GDM1 (cell line): ENCODE data around the gene OSBPL3.

ENCODE experiments used
- DNase-seq: peaks from one replicate; lab custom pipeline; 2025; lab: John Stamatoyannopoulos, UW

The OSBPL3 gene

DNA sequence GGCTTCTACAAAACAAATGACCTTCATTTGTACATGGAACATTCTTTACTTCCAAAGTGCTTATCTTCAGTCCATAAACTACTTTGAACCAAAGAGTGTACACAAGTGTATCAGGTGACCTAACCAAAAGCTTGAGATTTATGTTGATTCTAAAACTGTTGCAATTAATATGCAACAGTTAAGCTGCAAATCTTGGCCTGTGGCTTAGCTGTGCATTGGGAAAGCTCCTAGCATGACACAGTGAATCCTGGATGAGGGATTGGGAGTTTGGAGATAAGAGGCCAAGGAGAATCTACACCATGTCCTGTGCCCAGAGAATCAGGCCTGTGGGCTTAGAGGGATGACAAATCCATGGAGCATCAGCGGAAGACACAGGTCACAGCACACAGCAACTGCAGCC lies 117.5 kb downstream of the OSBPL3 start:
- DNase-seq = no peak

DNA sequence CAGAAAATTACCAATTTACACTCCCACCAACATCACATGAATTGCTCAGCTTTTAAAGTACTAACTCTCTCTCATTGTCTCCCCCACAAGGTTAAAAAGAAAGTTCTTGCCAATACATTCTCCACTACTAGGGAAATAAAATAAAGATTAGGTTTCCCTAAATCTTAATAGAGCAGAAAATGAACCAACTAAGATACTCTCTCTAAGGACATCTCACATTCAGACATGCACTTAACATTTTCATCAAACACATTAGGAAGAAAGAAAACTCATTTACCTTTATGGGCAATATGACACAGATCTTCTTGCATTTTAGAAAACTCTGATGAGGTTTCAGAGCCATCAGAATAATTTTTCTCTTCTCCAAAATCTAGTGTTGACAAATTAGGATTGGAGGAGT lies 118.6 kb downstream of the OSBPL3 start:
- no peak for DNase-seq

DNA sequence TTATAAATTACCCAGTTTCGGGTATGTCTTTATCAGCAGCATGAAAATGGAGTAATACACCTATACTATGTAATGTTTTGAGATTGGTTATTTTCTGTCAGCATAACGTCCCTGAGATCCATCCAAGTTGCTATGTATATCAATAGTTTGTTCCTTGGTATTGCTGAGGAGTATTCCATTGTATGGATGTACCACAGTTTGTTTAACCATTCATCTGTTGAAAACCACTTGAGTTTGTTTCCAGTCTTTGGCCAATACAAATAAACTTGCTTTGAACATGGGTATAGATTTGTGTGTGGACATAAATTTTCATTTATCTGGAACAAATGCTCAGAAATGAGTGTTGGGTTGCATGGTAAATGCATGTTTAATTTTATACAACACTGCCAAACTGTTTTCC lies 119.4 kb downstream of the OSBPL3 start:
- DNase-seq = no peak

DNA sequence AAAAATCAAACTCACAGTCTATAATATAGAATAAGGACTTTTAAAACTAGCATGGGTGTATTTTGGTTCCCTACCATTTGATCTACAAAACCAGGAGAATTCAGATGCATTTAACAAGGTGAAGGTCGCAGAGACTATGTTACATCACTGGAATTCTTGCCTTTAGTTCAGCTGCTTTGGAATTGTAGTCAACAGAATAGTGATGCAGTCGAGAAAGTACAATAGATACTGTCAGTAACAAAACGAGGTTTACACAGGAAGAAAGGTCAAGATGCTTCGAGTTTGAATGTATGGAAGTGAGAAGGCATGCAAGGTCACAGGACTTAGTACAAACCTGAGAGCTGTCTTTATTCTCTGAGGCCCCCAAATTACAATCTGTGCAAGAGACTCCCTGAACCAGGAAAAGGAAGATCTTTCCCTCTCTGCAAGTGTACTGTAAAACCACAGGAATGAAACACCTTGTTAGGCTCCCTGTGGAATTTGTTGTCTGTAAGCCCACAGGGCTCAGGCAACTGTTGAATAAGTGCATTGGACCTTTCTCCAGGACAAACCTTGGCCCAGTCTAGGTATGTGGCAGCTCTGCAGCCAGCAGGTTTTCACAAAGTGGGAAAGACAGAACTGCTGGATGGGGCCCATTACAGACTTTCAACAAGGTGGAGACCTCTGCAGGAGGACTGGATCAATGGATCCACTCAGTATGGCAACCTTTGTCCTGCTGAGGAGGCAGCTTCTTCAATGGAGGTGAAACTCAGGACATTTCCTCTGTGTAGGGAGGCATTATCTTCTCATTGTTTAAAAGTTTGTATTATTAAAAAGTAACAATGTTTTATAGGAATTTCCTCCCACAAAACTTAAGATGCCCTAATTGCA lies 121.6 kb downstream of the OSBPL3 start:
- no peak for DNase-seq

DNA sequence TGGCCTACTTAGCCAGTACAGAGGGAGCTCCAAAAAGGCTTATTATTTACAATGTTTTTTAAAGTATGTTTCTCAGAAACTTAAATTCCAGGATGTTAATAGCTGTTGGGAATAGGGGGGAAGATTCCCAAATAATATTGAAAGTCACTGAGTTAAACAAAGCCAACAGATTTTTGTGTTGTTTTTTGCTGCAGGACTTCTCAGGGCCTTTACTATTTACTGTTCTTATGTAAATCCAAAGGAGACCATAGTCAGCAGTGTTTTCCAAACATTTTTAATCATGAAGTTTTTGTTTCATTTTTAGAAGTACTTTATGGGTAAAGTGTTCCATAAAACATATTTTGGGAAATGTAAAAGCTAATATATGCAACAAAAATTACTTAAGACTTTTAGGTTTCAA lies 122.4 kb downstream of the OSBPL3 start:
- DNase-seq = no peak

DNA sequence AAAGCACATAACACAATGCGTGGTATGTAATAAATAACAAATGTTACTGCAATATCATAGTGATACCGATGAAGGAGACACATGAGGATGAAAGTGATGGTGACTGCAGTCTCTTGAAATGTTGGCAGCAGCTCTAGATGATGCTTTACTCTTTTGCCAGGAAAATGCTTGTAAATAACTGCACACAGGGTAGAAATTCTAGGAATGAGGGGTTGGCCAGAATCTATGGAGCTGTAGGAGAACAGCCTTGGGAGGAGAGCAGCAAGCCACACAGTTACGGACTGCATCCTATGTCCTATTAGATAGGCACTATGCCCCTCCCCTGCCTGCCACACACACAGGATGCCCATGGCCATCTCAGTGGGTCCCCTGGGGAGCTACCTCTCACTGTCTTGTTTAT lies 125.1 kb downstream of the OSBPL3 start:
- no peak for DNase-seq

DNA sequence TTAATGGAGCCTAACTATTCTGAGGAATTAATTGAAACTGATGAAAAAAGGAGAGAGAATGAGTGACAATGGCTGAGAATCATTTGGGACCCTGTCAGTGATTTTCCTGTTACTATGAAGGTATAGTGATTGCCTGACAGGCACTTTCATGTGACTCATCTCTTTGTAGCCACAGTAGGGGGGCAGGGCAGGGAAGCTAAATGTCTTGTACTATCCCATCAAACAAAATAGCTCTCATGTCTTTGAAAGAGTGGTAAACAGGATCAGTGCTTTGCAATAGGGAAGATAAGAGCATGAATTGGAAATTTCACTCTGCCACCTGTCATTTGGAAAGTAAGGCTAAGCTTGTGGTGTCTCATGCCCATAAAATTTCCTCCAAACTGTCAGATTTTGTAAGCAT lies 128.2 kb downstream of the OSBPL3 start:
- no peak for DNase-seq

DNA sequence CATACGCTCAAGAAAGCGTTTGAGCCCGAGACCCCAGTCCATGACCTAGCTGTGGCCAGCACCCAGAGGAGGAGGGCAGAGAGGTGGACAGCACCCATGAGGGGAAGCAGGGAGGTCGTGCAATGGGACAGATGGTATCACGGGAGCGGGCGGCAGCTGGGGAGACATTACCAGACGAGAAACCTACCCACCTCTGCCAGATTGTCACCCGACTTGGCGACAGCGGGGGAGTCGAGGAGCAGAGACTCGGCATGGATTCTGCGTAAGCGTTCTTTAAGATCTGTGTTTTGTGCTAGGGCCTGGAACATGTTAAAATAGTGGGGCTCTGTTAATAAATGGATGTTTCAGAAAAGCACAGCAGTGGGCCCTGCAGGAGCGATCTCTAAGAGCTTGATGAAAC lies 131.1 kb downstream of the OSBPL3 start:
- DNase-seq = no peak

DNA sequence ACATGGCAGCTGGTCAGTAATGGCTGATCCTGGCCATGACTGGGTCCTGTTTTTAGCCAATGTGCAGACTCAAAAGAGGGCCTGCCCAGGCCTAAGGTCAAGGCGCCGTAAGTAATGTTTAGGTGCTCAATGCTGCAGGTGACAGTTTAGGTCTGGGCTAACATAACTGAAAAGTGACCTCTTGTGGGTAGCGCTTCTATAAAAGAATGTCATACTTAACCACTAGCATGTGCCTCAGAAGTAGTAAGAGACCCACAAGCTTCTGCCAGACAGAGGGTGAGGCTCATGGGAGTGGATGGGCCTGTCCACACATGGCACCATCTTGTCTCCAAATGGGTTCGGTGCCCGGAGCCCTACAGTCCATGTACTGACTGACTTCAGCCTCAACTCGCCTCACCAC lies 132.2 kb downstream of the OSBPL3 start:
- no peak for DNase-seq

DNA sequence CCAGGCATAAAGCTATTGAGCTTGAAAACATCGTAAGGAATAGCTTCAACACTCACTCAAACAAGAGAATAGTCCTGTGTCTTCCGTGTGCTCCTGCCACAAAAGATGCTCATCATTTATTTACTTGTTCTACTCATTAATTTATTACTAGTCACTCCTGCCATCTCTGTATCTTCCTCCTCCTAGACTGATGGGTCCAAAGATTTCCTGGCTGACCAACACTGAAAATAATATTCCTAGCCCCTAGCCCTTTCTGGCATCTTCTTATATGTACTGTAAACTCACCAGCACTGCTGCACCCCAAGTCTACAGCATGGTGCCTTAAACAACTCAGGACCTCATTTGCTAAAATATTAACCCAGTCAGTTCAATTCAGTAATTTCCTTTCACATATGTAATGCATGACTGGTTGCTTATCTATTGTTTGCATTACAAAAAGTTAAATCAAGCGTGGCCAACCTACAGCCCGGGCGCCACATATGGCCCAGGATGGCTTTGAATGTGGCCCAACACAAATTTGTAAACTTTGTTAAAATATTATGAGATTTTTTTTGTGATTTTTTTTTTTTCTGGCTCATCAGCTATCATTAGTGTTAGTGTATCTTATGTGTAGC lies 136.1 kb downstream of the OSBPL3 start:
- no peak for DNase-seq

DNA sequence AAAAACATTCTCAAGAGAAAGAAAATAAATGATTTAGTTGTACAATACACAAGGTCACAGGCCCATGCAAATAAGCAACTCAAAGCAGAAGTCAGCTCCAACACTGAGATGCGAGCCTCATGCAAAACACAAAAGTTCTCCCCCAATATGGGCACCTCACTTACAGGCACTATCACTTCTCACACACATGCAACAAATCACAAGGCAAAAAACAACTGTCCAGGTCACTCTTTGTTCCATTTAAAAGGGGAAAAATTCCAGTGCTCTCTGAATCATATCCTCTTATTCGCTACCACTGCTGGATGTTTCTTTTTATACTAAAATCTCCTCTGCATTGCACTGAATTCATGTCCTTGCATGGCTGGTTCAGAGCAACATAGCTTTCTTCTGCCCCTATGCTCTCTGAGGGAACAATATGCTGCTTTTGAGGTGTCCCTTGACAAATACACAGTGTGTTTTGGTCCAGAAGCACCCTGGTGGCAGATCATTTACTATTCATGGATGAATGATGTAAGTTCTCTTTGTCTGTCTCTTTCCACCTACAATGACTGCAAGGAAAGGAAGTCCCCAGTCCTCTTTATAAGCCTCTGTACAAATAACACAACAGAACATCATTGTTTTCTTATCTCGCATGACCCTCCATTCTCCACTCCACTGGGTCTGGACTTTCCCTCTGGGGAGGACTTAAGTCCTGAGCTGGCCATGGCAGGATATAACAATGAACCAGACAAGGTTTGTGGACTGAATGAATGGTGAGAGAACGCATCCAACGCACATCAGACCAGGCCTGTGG lies 137.3 kb downstream of the OSBPL3 start:
- DNase-seq = no peak

DNA sequence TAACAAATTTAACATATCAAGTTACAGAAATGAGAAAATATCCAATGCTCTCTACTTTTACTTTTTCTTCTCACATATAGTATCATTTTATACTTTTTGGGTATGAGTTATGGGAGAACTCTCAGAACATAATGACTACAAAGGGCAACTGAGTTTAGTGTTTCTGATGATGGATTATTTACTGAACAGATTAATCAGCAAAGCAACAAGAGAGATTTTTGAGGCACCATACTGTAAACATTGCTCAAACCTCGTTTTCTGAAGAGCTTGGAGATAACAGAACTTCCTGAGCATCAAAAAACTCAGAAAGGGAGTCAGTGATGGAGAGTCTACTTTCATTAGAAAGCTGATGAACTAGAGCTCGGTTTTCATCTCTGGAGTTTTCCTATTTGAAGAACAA lies 137.9 kb downstream of the OSBPL3 start:
- no peak for DNase-seq

DNA sequence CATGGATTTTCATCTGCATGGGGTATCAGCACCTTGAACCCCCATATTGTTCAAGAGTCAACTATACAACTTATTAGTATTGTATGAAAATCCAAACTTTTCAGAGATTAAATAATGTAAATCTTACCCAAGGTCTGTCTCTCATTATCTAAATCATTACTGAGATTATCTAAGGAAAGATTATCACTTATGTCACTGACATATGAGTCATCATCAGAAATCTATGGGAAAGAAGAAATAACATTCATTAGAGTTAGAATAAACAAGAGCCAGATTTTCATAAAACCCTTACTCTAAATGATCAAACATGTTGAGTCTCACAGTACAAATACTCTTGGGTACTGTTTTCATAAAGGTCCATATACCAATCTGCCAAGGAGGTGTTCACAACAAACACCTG lies 139.4 kb downstream of the OSBPL3 start:
- DNase-seq = no peak

DNA sequence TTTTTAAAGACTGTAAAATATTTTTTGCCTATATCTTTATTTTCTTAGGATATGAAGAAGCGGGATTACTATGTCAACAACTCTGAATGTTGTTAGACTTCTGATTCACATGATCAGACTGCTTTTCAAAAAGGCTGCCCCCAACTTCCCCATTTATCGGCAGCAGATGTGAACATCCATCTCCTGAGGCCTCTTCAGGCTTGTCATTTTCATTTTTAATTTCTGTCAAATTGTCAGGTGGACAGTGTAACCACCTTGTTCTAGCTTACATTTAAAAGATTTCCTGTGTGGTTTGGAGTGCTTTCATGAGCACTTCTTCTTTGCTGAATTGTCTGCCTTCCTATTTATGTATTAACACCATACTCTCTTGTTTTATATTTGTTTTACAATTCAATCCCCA lies 143.9 kb downstream of the OSBPL3 start:
- DNase-seq = no peak

DNA sequence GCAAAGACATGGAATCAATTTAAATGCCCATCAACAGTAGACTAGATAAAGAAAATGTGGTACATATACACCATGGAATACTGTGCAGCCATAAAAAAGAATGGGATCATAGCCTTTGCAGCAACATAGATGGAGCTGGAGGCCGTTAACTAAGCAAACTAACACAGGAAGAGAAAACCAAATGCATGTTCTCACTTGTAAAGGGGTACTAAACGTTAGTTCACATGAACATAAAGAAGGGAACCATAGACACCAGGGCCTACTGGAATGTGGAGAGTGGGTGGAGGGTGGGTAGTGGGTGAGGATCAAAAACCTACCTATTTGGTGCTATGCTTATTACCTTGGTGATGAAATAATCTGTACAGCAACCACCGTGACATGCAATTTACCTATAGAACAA lies 144.3 kb downstream of the OSBPL3 start:
- no peak for DNase-seq

DNA sequence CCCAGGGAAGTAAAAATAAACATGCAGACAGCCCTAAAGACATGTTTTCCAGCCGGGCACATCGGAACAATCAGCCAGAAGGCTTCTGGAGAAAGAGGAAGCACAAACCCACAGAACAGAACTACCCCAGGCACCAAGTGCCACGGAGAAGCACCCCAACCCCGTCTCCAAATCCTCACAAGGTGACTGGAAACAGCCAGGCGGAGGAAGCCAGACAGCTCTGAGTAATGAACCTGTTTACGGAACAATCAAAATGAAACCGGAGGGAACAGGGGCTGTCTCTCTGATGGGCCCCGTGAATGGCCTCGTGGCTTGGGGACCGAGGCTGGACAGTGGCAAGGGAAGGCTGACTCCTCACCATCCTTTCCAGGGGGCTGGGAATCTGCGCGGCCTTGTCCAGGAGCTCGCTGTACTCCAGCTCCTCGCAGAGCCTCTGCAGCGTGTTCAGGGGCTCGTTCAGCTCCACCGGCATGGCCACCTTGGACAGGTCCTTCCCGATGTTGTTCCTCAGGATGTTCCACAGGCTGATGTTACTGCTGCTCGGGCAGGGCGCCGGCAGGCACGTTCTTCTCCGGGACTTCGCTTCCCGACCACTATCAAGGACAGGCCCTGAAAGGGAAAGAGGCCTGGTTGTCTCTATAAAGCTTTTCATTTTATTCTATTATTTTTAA lies 145.7 kb downstream of the OSBPL3 start:
- DNase-seq = no peak

DNA sequence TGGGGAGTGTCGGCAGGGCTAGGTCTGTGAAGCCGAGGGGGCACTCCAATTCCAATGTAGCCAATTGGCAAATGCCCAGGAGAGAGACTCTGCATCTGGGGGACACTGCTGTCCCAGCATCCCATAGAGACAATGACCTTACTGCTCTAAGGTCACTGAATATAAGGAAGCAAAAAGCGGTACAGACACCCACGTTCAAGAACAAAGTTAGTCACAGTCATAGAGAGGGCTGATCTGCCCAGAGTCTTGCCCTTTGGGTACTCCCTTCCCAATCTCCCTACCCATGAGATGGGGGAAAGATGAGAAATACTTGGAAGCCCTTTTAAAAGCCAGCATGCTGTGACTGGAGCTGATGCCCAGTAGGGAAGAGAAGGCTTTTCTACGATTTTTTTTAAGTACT lies 146.4 kb downstream of the OSBPL3 start:
- DNase-seq = no peak

DNA sequence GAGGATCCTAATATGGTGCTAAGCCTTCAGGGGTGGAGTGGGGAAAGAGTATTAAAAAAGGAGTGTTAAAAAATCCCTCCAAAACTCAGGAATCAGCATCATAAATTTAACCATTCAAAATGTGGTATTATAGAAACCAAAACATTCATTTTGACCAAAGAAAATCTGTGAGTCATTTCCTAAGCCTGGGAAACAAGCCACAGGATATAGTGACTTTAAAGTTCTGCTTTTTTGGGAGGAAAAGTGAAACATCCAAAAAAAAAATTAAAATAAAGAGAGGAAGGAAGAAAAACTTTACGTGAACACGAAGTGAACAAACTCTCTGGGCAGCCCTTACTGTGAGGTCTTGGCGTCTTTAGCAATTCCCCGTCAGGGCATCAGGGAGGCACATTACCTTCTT lies 148.7 kb downstream of the OSBPL3 start:
- no peak for DNase-seq

DNA sequence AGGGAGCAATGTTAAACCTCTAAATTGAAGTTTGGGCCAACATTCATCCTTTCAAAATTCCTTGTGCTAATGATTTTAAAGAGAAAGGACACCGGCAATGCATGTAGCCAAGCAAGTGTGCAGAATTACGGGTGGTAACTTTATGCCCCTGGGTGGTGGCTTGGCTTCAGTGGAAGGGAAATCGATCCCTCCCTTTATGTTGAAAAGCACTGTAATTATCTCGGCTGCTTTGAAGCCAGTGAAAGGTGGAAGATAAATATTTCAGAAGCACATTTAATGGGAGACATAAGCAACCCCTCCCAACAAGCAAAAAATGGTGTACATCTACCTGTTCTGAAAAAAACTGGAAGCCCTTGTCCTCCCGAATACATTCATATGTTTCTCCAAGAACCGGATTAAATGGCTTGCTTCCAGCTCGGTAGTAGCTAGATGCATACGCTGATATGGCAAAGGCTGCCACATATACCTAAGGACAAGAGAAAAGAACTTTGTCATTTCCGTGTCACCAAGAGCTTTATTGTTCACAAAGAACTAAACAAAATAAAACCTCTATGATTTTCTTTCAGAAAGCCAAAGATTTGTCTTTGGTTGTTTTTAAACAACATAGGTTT lies 149.4 kb downstream of the OSBPL3 start:
- no peak for DNase-seq

DNA sequence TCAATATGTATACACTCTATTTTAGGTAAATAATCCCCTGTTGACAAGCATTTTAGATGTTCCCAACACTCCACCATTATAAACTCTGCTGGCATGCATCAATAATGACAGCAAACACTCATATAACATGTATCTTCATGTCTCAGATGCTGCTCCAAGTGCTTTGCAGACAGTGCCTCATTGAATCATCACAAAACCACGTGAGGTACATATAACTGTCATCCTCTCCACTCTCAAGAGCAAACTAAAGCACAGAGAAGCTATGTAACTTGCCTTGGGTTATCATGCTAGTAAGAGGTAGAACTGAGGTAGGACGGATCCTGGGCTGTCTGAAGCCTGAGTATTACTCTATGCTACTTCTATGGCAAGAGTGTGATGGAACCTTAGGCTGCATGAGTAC lies 150.2 kb downstream of the OSBPL3 start:
- no peak for DNase-seq

DNA sequence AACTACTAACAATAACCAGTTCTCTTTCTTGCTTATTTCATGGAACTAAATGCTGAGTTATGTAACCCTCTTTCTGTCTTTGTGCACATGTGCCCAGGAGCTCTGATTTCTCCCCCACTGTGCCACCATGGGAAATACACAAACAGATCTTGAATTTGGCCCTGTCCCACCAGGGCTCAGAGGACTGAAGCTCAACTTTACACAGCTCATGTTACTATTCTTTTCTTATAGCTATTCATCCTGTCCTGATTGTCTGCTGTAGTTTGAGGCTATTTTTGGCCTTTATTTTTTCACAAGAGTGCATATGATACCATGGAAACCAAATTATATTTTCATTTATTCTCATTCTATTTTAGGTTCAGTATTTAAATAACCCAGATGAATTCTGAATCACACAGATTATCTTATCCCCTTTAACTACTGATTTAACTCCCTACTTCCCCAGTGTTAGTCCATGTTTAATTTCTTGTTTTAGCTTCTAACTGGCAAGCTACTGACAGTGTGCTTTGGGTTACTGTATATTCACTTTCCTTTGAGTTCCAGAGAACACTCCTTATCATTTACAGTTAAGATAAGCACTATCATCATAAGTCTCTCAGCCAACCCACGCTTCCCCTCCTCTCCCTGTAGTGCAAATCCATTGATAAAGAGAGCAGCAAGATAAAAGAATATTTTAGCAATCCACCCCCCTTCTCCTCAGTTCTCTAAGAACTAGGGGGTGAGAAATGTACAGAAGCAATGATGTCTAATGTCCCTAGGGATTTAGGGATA lies 150.9 kb downstream of the OSBPL3 start:
- no peak for DNase-seq
